HEK293 (cell line): Measurements from ENCODE around the gene OAT.
A peak's percentile ranks its signal among the peaks of the same experiment; 100 is the strongest.

Experiments
- ATF2 ChIP-seq: fragments of 450-650 bp; formaldehyde crosslinking; IDR thresholded peaks from 2 replicates; pipeline ENCODE4 v1.5.1; 2016; ENCODE audit warnings: missing biosample characterization, missing genetic modification characterization, low read depth
- GLI2 ChIP-seq: fragments of 450-650 bp; formaldehyde crosslinking; IDR thresholded peaks from 2 replicates; pipeline ENCODE4; 2017; ENCODE audit warnings: missing biosample characterization, missing genetic modification characterization, low read depth, borderline replicate concordance
- GLIS2 ChIP-seq: fragments of 450-650 bp; formaldehyde crosslinking; IDR thresholded peaks from 2 replicates; pipeline ENCODE4 v1.5.1; 2016; ENCODE audit warnings: missing biosample characterization, missing genetic modification characterization
- IKZF3 ChIP-seq: fragments of 450-650 bp; IDR thresholded peaks from 2 replicates; pipeline ENCODE4 v1.5.0; 2018; ENCODE audit warnings: missing biosample characterization, mild to moderate bottlenecking, missing genetic modification characterization, moderate library complexity
- KLF10 ChIP-seq: fragments of 450-650 bp; IDR thresholded peaks from 2 replicates; pipeline ENCODE4 v1.5.1; 2018; ENCODE audit warnings: missing biosample characterization, mild to moderate bottlenecking, missing genetic modification characterization
- KLF9 ChIP-seq: fragments of 450-650 bp; formaldehyde crosslinking; IDR thresholded peaks from 2 replicates; pipeline ENCODE4 v1.5.1; 2016; ENCODE audit warnings: missing biosample characterization, missing genetic modification characterization, low read depth
- MEIS1 ChIP-seq: sonication (generic); formaldehyde crosslinking; IDR thresholded peaks from 2 replicates; pipeline ENCODE4 v1.8.1; 2022; ENCODE audit warnings: missing genetic modification reagents, mild to moderate bottlenecking, borderline replicate concordance
- PRDM1 ChIP-seq: fragments of 450-650 bp; formaldehyde crosslinking; IDR thresholded peaks from 2 replicates; pipeline ENCODE4; 2016; ENCODE audit warnings: missing biosample characterization, missing genetic modification characterization
- SP7 ChIP-seq: fragments of 450-650 bp; formaldehyde crosslinking; IDR thresholded peaks from 2 replicates; pipeline ENCODE4 v1.5.1; 2016; ENCODE audit warnings: missing biosample characterization, missing genetic modification characterization
- ZBTB6 ChIP-seq: fragments of 450-650 bp; formaldehyde crosslinking; IDR thresholded peaks from 2 replicates; pipeline ENCODE4 v1.5.1; 2017; ENCODE audit warnings: missing biosample characterization, missing genetic modification characterization
- ZBTB7A ChIP-seq: fragments of 450-650 bp; formaldehyde crosslinking; IDR thresholded peaks from 2 replicates; pipeline ENCODE4 v1.5.1; 2016; ENCODE audit warnings: low read depth, missing biosample characterization, missing genetic modification characterization
- ZBTB8A ChIP-seq: fragments of 450-650 bp; formaldehyde crosslinking; IDR thresholded peaks from 2 replicates; pipeline ENCODE4 v1.5.1; 2016; ENCODE audit warnings: missing biosample characterization, missing genetic modification characterization
- ZFHX2 ChIP-seq: fragments of 450-650 bp; formaldehyde crosslinking; conservative IDR thresholded peaks from 2 replicates; pipeline ENCODE4 v1.5.1; 2016; ENCODE audit warnings: missing biosample characterization, missing genetic modification characterization
- ZFP3 ChIP-seq: fragments of 450-650 bp; formaldehyde crosslinking; IDR thresholded peaks from 2 replicates; pipeline ENCODE4 v1.5.1; 2016; ENCODE audit warnings: low read depth, missing biosample characterization, missing genetic modification characterization
- ZNF10 ChIP-seq: fragments of 450-650 bp; formaldehyde crosslinking; IDR thresholded peaks from 2 replicates; pipeline ENCODE4 v1.5.1; 2017; ENCODE audit warnings: missing biosample characterization, missing genetic modification characterization
- ZNF112 ChIP-seq: fragments of 450-650 bp; formaldehyde crosslinking; IDR thresholded peaks from 2 replicates; pipeline ENCODE4 v1.5.0; 2017; ENCODE audit warnings: missing biosample characterization, missing genetic modification characterization
- ZNF16 ChIP-seq: fragments of 450-650 bp; formaldehyde crosslinking; IDR thresholded peaks from 2 replicates; pipeline ENCODE4 v1.5.1; 2016; ENCODE audit warnings: low read depth, missing biosample characterization, missing genetic modification characterization
- ZNF18 ChIP-seq: fragments of 450-650 bp; formaldehyde crosslinking; IDR thresholded peaks from 2 replicates; pipeline ENCODE4 v1.5.1; 2016; ENCODE audit warnings: missing biosample characterization, missing genetic modification characterization
- ZNF19 ChIP-seq: fragments of 450-650 bp; formaldehyde crosslinking; IDR thresholded peaks from 2 replicates; pipeline ENCODE4; 2016; ENCODE audit warnings: missing biosample characterization, missing genetic modification characterization, low read depth
- ZNF211 ChIP-seq: fragments of 450-650 bp; formaldehyde crosslinking; IDR thresholded peaks from 2 replicates; pipeline ENCODE4 v1.5.1; 2016; ENCODE audit warnings: low read depth, missing biosample characterization, missing genetic modification characterization
- ZNF23 ChIP-seq: fragments of 450-650 bp; formaldehyde crosslinking; IDR thresholded peaks from 2 replicates; pipeline ENCODE4 v1.5.1; 2016; ENCODE audit warnings: missing biosample characterization, missing genetic modification characterization, borderline replicate concordance
- ZNF24 ChIP-seq: fragments of 450-650 bp; formaldehyde crosslinking; IDR thresholded peaks from 2 replicates; pipeline ENCODE4 v1.5.1; 2016; ENCODE audit warnings: missing biosample characterization, missing genetic modification characterization
- ZNF354C ChIP-seq: fragments of 450-650 bp; formaldehyde crosslinking; IDR thresholded peaks from 2 replicates; pipeline ENCODE4 v1.5.1; 2016; ENCODE audit warnings: missing biosample characterization, missing genetic modification characterization, low read depth, borderline replicate concordance
- ZNF394 ChIP-seq: fragments of 450-650 bp; formaldehyde crosslinking; IDR thresholded peaks from 2 replicates; pipeline ENCODE4 v1.5.1; 2016; ENCODE audit warnings: missing biosample characterization, missing genetic modification characterization, mild to moderate bottlenecking, moderate library complexity, borderline replicate concordance
- ZNF404 ChIP-seq: fragments of 450-650 bp; formaldehyde crosslinking; IDR thresholded peaks from 2 replicates; pipeline ENCODE4 v1.5.1; 2017; ENCODE audit warnings: missing biosample characterization, missing genetic modification characterization
- ZNF571 ChIP-seq: fragments of 450-650 bp; formaldehyde crosslinking; IDR thresholded peaks from 2 replicates; pipeline ENCODE4 v1.5.0; 2017; ENCODE audit warnings: missing biosample characterization, missing genetic modification characterization
- ZNF580 ChIP-seq: fragments of 450-650 bp; formaldehyde crosslinking; IDR thresholded peaks from 2 replicates; pipeline ENCODE4 v1.5.1; 2016; ENCODE audit warnings: missing biosample characterization, missing genetic modification characterization
- ZNF596 ChIP-seq: fragments of 450-650 bp; IDR thresholded peaks from 2 replicates; pipeline ENCODE4 v1.5.0; 2018; ENCODE audit warnings: missing biosample characterization, mild to moderate bottlenecking, missing genetic modification characterization, moderate library complexity
- ZNF664 ChIP-seq: fragments of 450-650 bp; formaldehyde crosslinking; IDR thresholded peaks from 2 replicates; pipeline ENCODE4 v1.5.1; 2016; ENCODE audit warnings: missing biosample characterization, missing genetic modification characterization
- ZNF704 ChIP-seq: fragments of 450-650 bp; formaldehyde crosslinking; IDR thresholded peaks from 2 replicates; pipeline ENCODE4 v1.5.1; 2016; ENCODE audit warnings: missing biosample characterization, missing genetic modification characterization
- ZNF776 ChIP-seq: fragments of 450-650 bp; formaldehyde crosslinking; IDR thresholded peaks from 2 replicates; pipeline ENCODE4 v1.5.0; 2017; ENCODE audit warnings: missing biosample characterization, missing genetic modification characterization, borderline replicate concordance
- ZNF777 ChIP-seq: fragments of 450-650 bp; formaldehyde crosslinking; IDR thresholded peaks from 2 replicates; pipeline ENCODE4 v1.5.1; 2017; ENCODE audit warnings: missing biosample characterization, missing genetic modification characterization, borderline replicate concordance
- ZNF843 ChIP-seq: fragments of 450-650 bp; formaldehyde crosslinking; IDR thresholded peaks from 2 replicates; pipeline ENCODE4 v1.5.1; 2016; ENCODE audit warnings: missing biosample characterization, missing genetic modification characterization

OAT gene

GRCh38 chr10:124418726-124419501 lies at the start of gene OAT (continued):
- no peak for TF ChIP-seq ZNF664 (tag by site-specific recombination)
- no peak for TF ChIP-seq ZNF18 (tag by site-specific recombination)
- TF ChIP-seq ZBTB6 (tag by site-specific recombination), result no peak
- TF ChIP-seq ZNF571 (tag by site-specific recombination), result no peak
- TF ChIP-seq ZNF19 (tag by site-specific recombination), result no peak
- no peak for TF ChIP-seq MEIS1 (CRISPR knock-in tag)
- 0 out of 2 replicates have a peak, but pooled peaks have one; percentile 9 for TF ChIP-seq ZFHX2 (tag by site-specific recombination)
- TF ChIP-seq ZNF24 (tag by site-specific recombination), result peak; percentile 64
- peak; percentile 52; the same call in 1 of the 2 replicates for TF ChIP-seq ZNF394
- TF ChIP-seq ZBTB7A (tag by site-specific recombination), result 0 out of 2 replicates have a peak, but pooled peaks have one; percentile 12
- TF ChIP-seq ZNF112 (tag by site-specific recombination), result no peak
- TF ChIP-seq ZNF23 (tag by site-specific recombination), result no peak
- TF ChIP-seq ATF2, result no peak
- no peak for TF ChIP-seq ZFP3
- TF ChIP-seq ZNF596 (tag by site-specific recombination), result 0 out of 2 replicates have a peak, but pooled peaks have one; percentile 4
- no peak for TF ChIP-seq ZNF404 (tag by site-specific recombination)
- TF ChIP-seq ZNF211 (tag by site-specific recombination), result no peak
- TF ChIP-seq ZNF10 (tag by site-specific recombination), result no peak
- TF ChIP-seq ZNF777 (tag by site-specific recombination), result 0 out of 2 replicates have a peak, but pooled peaks have one; percentile 20
- no peak for TF ChIP-seq GLI2 (tag by site-specific recombination)
- TF ChIP-seq PRDM1, result 0 out of 2 replicates have a peak, but pooled peaks have one; percentile 20
- TF ChIP-seq ZNF843 (tag by site-specific recombination), result peak; percentile 65
- no peak for TF ChIP-seq KLF9 (tag by site-specific recombination)
- no peak for TF ChIP-seq ZNF776 (tag by site-specific recombination)
- TF ChIP-seq ZBTB8A (tag by site-specific recombination), result peak; percentile 93
- no peak for TF ChIP-seq ZNF704 (tag by site-specific recombination)
- no peak for TF ChIP-seq ZNF16 (tag by site-specific recombination)
- peak; percentile 79 for TF ChIP-seq GLIS2 (tag by site-specific recombination)
- TF ChIP-seq SP7 (tag by site-specific recombination), result peak; percentile 87
- TF ChIP-seq KLF10 (tag by site-specific recombination), result peak; percentile 97
- no peak for TF ChIP-seq ZNF580 (tag by site-specific recombination)
- TF ChIP-seq IKZF3 (tag by site-specific recombination), result 0 out of 2 replicates have a peak, but pooled peaks have one; percentile 11
- TF ChIP-seq ZNF354C (tag by site-specific recombination), result no peak
